LNCAP (cell line): ENCODE data around the gene SDR42E2.

ENCODE experiments used
- CTCF ChIP-seq: fragments of 450-650 bp; IDR thresholded peaks from 2 replicates; pipeline ENCODE4 v1.5.1; 2017; ENCODE audit warnings: mild to moderate bottlenecking

SDR42E2 gene

GRCh38 chr16:22222998-22223397 is 60.7 kb downstream of the SDR42E2 start:
- no peak for TF ChIP-seq CTCF

- no peak for TF ChIP-seq CTCF
Measured at GRCh38 chr16:22225060-22225459, 62.8 kb downstream of the SDR42E2 start.

GRCh38 chr16:22229889-22230288 is 67.6 kb downstream of the SDR42E2 start:
- TF ChIP-seq CTCF: no peak

- no peak for TF ChIP-seq CTCF
Measured at GRCh38 chr16:22232277-22233036, 70.2 kb downstream of the SDR42E2 start.

- no peak for TF ChIP-seq CTCF
Measured at GRCh38 chr16:22233037-22233372, 70.7 kb downstream of the SDR42E2 start.

GRCh38 chr16:22235839-22236745 is 73.8 kb downstream of the SDR42E2 start:
- TF ChIP-seq CTCF: no peak

- no peak for TF ChIP-seq CTCF
Measured at GRCh38 chr16:22239131-22239805, 77.0 kb downstream of the SDR42E2 start.
